Skeletal muscle satellite cell (primary cell): ENCODE measurements around the gene ATP1A3. TPM values are rescaled to one million over a fixed set of nuclear protein-coding genes. Genes with fewer than 3 reads are reported as not detected.
A peak's percentile ranks its signal among the peaks of the same experiment; 100 is the strongest.
"Not testable (repeated sequence)": the region's sequence is repeated elsewhere in the genome, so short reads cannot be mapped to it uniquely, and the experiment has no call there.

Experiments
- H3K27me3 ChIP-seq: 2 replicates; pipeline ENCODE4 v1.7.0; 2013; ENCODE audit warnings: low read length; ENCODE audit not compliant: control insufficient read depth, insufficient read depth
- H3K36me3 ChIP-seq: 2 replicates; pipeline ENCODE4 v1.7.0; 2013; ENCODE audit warnings: mild to moderate bottlenecking, control low read depth, low read length; ENCODE audit not compliant: insufficient read depth
- H3K4me1 ChIP-seq: 2 replicates; pipeline ENCODE4 v1.7.0; 2013; ENCODE audit warnings: low read length; ENCODE audit not compliant: control insufficient read depth, insufficient read depth
- H3K4me2 ChIP-seq: 2 replicates; pipeline ENCODE4 v1.7.0; 2013; ENCODE audit warnings: mild to moderate bottlenecking, low read length
- H3K4me3 ChIP-seq: 2 replicates; pipeline ENCODE4 v1.7.0; 2013; ENCODE audit warnings: low read length
- H3K9ac ChIP-seq: 2 replicates; pipeline ENCODE4 v1.7.0; 2013; ENCODE audit warnings: mild to moderate bottlenecking, low read depth, low read length, moderate library complexity
- H3K9me3 ChIP-seq: replicated peaks from 2 replicates; pipeline ENCODE4 v1.7.0; 2013; ENCODE audit warnings: mild to moderate bottlenecking, control low read depth, low read length
- total RNA-seq: library from RNA; depleted of rRNA; stranded (reverse); fragments of >200 nt; gene quantifications from 2 replicates; pipeline ENCODE4 v1.2.3, GENCODE V29; 2012; rRNA removed

ATP1A3 gene
- total RNA-seq: 0.51 TPM in 1 of 2 replicates, not detected in the other

DNA sequence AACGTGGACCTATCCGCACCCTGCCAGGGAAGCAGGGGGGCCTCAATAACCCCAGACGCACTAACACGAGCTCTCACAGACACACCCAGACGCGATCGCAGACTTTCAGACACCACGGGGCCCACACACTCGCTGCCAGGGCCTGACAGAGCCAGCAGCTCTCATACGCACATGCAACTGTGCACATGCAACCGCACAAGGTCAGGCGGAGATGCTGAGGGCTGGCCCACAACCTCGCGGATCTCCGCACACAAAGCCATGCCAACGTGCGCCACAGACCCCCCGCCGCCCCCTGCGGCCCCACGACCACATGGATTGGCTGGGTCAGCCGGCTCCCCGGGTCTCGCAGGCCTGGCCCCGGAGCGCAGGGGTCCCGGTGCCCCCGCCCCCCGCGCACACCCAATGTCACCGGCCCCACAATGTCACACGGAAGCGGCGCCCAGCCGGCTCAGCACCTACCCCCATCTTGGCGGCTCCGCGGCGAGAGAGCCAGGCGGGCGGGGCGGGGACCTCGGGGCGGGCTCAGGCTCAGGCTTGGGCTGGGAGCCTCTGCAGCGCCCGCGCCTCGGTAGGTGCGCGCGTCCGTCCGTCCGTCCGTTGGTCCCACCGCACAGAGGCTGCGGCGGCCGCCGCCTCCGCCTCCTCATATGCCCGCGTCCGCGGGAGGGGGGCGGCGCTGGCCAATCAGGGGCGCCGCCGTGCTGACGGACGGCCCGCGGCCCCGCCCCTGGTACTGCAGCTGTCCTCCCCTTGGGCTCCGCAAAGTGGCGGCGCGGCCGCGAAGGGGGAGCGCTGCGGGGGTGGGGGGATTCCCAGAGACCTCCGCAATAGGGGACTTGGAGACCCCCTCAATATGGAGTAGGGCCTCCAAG lies at the start of gene ATP1A3:
ATP1A3 (minus strand) TSS at position 619 of the 872 bp plus-strand sequence; CDS start at position 465, 154 bp downstream.
- H3K9ac ChIP-seq: no peak within 1 kb of the TSS
- H3K4me2 ChIP-seq: peak within 1 kb of the TSS; percentile 83
- H3K36me3 ChIP-seq: no peaks in the 10 kb centered on the region
- H3K27me3 ChIP-seq: peaks cover 67% of the 10 kb centered on the region
- H3K4me3 ChIP-seq: peak within 1 kb of the TSS; percentile 65
- H3K4me1 ChIP-seq: no peaks in the 10 kb centered on the region
- H3K9me3 ChIP-seq: no peaks in the 10 kb centered on the region

- Histone ChIP-seq H3K4me3 (no peak overlapping the region), H3K4me1 (no peaks in the 10 kb centered on the region), H3K9me3 (no peaks in the 10 kb centered on the region), H3K9ac (no peak overlapping the region), H3K27me3 (peaks cover 48% of the 10 kb centered on the region), H3K36me3 (no peaks in the 10 kb centered on the region), H3K4me2 (no peak overlapping the region)
Observed at GRCh38 chr19:42042455-42043170, 48.6 kb upstream of the ATP1A3 start.

DNA sequence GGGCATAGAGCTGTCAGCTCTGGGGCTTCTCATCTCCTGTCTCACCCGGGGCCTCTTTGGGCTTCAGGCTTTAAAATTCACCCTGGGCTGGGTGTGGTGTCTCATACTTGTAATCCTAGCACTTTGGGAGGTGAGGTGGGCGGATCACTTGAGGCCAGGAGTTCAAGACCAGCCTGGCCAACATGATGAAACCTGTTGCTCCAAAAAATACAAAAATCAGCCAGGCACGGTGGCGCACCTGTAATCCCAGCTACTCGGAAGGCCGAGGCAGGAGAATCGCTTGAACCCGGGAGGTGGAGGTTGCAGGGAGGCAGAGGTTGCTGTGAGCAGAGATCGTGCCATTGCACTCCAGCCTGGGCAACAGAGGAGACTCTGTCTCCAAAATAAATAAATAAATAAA lies 46.5 kb upstream of the ATP1A3 start:
- H3K4me1 ChIP-seq, H3K4me3 ChIP-seq, H3K36me3 ChIP-seq, H3K4me2 ChIP-seq, H3K9me3 ChIP-seq, H3K9ac ChIP-seq: not testable (repeated sequence)
- peaks cover 38% of the 10 kb centered on the region for H3K27me3 ChIP-seq

- H3K9ac ChIP-seq: no peak overlapping the region
- H3K27me3 ChIP-seq: peaks cover 35% of the 10 kb centered on the region
- H3K4me3 ChIP-seq: no peak overlapping the region
- H3K4me1 ChIP-seq: no peaks in the 10 kb centered on the region
- no peaks in the 10 kb centered on the region for H3K36me3 ChIP-seq
- H3K9me3 ChIP-seq: no peaks in the 10 kb centered on the region
- H3K4me2 ChIP-seq: no peak overlapping the region
Observed at GRCh38 chr19:42040031-42040430, 46.0 kb upstream of the ATP1A3 start.

GRCh38 chr19:42038666-42039065 lies 44.6 kb upstream of the ATP1A3 start:
- H3K4me3 ChIP-seq: no peak overlapping the region
- no peaks in the 10 kb centered on the region for H3K4me1 ChIP-seq
- no peaks in the 10 kb centered on the region for H3K36me3 ChIP-seq
- no peak overlapping the region for H3K4me2 ChIP-seq
- H3K9ac ChIP-seq: no peak overlapping the region
- H3K9me3 ChIP-seq: no peaks in the 10 kb centered on the region
- peaks cover 29% of the 10 kb centered on the region for H3K27me3 ChIP-seq

DNA sequence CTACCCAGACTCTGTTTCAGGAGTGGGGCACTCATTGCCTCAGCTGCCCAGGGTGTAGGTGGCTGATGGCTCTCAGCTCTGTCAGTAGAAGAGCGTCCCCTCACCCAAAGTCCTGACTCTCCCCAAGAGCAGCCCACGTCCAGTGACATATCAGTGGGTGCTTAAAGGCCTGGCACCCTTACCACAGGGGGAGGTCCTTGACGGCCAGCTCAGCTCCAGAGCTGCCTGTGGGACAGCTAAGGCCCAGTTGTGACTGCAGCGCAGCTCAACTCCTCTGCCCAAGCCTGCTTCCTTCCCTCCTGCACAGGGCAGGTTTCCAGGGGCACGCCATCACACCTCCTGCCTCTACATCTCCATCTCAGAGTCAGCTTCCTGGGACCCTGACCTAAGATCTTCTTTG lies 43.6 kb upstream of the ATP1A3 start:
- Histone ChIP-seq H3K4me1 (no peaks in the 10 kb centered on the region), H3K4me3 (no peak overlapping the region), H3K9me3 (no peaks in the 10 kb centered on the region), H3K9ac (no peak overlapping the region), H3K4me2 (no peak overlapping the region), H3K36me3 (no peaks in the 10 kb centered on the region), H3K27me3 (peaks cover 23% of the 10 kb centered on the region)

- H3K36me3 ChIP-seq, H3K4me3 ChIP-seq, H3K9me3 ChIP-seq, H3K4me1 ChIP-seq, H3K9ac ChIP-seq: not testable (repeated sequence)
- peak overlapping the region; percentile 66 for H3K4me2 ChIP-seq
- H3K27me3 ChIP-seq: peaks cover 33% of the 10 kb centered on the region
Observed at GRCh38 chr19:42034640-42035391, 40.8 kb upstream of the ATP1A3 start.

DNA sequence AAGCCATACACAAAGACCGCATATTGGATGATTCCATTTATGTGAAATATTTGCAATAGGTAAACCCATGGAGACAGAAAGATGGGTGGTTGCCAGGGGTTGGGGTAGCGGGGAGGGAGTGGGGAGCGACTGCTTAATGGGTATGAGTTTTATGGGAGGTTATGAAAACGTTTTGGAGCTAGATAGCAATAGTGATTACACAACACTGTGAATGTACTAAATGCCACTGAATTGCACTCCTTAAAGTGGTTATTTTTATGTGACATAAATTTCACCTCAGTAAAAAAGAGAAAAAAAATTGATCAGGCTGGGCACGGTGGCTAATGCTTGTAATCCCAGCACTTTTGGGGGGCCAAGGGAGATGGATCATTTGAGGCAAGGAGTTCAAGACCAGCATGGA lies 39.4 kb upstream of the ATP1A3 start:
- H3K4me2 ChIP-seq: no peak overlapping the region
- H3K9ac ChIP-seq: no peak overlapping the region
- H3K36me3 ChIP-seq: no peaks in the 10 kb centered on the region
- no peak overlapping the region for H3K4me3 ChIP-seq
- H3K9me3 ChIP-seq: no peaks in the 10 kb centered on the region
- H3K27me3 ChIP-seq: peaks cover 41% of the 10 kb centered on the region
- no peaks in the 10 kb centered on the region for H3K4me1 ChIP-seq

- Histone ChIP-seq H3K9ac (no peak overlapping the region), H3K9me3 (no peaks in the 10 kb centered on the region), H3K4me1 (no peaks in the 10 kb centered on the region), H3K4me2 (no peak overlapping the region), H3K4me3 (no peak overlapping the region), H3K27me3 (peaks cover 36% of the 10 kb centered on the region), H3K36me3 (no peaks in the 10 kb centered on the region)
Observed at GRCh38 chr19:42032431-42032830, 38.4 kb upstream of the ATP1A3 start.

DNA sequence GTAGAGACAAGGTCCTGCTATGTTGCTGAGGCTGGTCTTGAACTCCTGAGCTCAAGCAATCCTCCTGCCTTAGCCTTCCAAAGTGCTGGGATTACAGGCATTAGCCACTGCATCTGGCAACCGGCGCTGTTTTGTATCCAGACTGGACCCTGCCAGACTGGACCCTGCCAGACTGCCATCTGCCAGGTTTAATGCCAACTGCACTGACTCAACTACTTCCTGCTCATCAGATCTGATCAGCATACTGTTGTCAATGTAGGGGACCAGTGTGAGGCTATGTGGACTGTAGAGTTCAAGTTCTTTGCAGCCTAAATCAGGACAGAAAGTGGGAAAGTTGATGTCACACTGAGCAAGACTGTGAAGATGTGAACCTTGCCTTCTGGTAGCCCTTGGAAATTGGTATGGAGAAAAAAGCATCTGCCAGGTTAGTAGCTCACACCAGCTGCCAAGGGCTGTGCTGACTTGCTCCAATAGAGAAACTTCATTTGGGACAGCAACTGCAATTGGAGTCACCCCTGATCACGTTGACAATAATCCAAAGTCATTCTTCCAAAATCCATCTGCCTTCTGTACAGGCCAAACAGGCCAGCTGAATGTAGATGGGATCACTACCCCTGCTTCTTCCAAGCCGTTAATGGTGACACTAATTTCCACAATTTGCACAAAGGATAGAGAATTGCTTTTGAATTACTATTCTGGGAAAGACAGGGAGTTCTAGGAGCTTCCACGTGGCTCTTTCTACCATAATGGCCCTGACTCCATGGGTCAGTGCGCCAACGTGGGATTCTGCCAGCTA lies 36.8 kb upstream of the ATP1A3 start:
- Histone ChIP-seq H3K9me3 (no peaks in the 10 kb centered on the region), H3K4me2 (no peak overlapping the region), H3K4me1 (no peaks in the 10 kb centered on the region), H3K4me3 (no peak overlapping the region), H3K9ac (no peak overlapping the region), H3K36me3 (no peaks in the 10 kb centered on the region), H3K27me3 (peaks cover 38% of the 10 kb centered on the region)
